HG03280 (cell line): ENCODE results near the gene TTLL11.

Experiments
- ATAC-seq: cut with Tn5 transposase; IDR thresholded peaks from one replicate; pipeline ENCODE4 v1.9.1; 2021; ENCODE audit warnings: mild to moderate bottlenecking, moderate library complexity; ENCODE audit not compliant: unreplicated experiment

Gene TTLL11

GRCh38 chr9:122092611-122093506, at the start of gene TTLL11:
TSS of gene TTLL11 (minus strand) at chr9:122093308. CDS start at chr9:122093148, 160 bp downstream.
- ATAC-seq, result peak; percentile 89

GRCh38 chr9:122141671-122142070, 48.6 kb upstream of the TTLL11 start:
- ATAC-seq, result no peak

- ATAC-seq, result no peak
These were observed 47.5 kb upstream of the TTLL11 start for GRCh38 chr9:122140368-122141193.

GRCh38 chr9:122138560-122139268, 45.6 kb upstream of the TTLL11 start:
- ATAC-seq, result no peak

- no peak for ATAC-seq
These were observed 42.4 kb upstream of the TTLL11 start for GRCh38 chr9:122135529-122135859.

GRCh38 chr9:122134822-122135528, 41.9 kb upstream of the TTLL11 start:
- ATAC-seq, result no peak

- ATAC-seq, result no peak
These were observed 41.0 kb upstream of the TTLL11 start for GRCh38 chr9:122133984-122134535.

GRCh38 chr9:122133263-122133983, 40.3 kb upstream of the TTLL11 start:
- no peak for ATAC-seq

- no peak for ATAC-seq
These were observed 39.4 kb upstream of the TTLL11 start for GRCh38 chr9:122132539-122132938.

GRCh38 chr9:122131401-122132001, 38.4 kb upstream of the TTLL11 start:
- ATAC-seq, result no peak

- ATAC-seq, result no peak
These were observed 37.7 kb upstream of the TTLL11 start for GRCh38 chr9:122130837-122131236.

GRCh38 chr9:122129969-122130368, 36.9 kb upstream of the TTLL11 start:
- ATAC-seq, result no peak

- ATAC-seq, result no peak
These were observed 35.8 kb upstream of the TTLL11 start for GRCh38 chr9:122128969-122129343.

- ATAC-seq, result no peak
These were observed 35.2 kb upstream of the TTLL11 start for GRCh38 chr9:122128007-122128968.

- no peak for ATAC-seq
These were observed 34.3 kb upstream of the TTLL11 start for GRCh38 chr9:122127396-122127798.

- ATAC-seq, result no peak
These were observed 33.5 kb upstream of the TTLL11 start for GRCh38 chr9:122126331-122127261.
